GM19043 (cell line): ENCODE data around the gene TMEM182.
A peak's percentile ranks its signal among the peaks of the same experiment; 100 is the strongest.

Experiments
- ATAC-seq: cut with Tn5 transposase; IDR thresholded peaks from one replicate; pipeline ENCODE4 v1.9.1; 2021; ENCODE audit warnings: low read depth; ENCODE audit not compliant: unreplicated experiment

Gene TMEM182

DNA sequence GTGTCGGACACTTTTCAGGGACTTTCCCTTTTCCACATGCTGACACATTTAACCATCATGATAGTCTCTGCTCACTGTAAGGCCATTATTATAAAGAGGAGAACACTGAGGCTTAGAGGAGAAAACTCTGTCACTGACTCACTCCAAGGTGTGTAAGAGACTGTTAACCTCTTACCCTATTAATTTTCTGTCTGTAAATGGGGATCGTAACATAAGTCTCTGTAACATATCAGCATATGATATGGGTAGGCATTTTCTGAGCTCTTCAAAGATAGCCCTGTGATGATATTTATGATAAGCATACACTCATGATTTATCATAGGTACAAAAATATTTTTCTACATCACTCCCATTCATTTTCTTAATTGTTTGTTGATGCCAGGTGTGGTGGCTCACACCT, 36.4 kb downstream of the TMEM182 start:
- no peak for ATAC-seq

DNA sequence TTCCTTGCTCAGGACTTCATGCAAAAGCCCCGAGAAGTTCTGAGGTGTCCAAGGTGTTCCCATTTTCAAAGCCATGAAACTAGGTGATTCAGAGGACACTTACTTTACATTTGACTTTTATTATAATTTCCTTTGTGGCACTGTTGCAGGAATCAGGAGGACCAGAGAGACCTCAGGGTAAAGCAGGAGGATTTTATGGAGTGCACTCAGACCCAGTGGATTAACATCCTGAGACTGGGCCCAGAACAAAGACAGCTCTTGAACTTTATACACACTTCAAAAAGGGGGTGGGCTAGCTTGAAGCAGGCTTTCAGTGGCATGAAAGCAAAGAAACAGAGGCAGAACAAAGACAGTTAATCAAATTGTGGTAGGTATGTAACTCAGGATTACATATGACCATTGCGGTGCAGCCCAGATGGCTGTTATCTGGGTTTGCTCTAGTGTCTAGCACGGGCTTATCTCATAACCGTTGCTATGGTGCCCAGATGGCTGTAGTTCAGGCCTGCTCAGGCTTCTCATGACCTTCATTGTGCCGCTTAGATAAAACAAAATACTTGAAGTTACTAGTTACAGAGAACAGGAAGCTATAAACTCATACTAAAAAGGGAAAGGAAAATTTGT, 39.4 kb downstream of the TMEM182 start:
- ATAC-seq = no peak

GRCh38 chr2:102801858-102802699, 40.2 kb downstream of the TMEM182 start:
- no peak for ATAC-seq

GRCh38 chr2:102803041-102803896, 41.4 kb downstream of the TMEM182 start:
- no peak for ATAC-seq

- ATAC-seq = no peak
Measured at GRCh38 chr2:102803897-102804217, 42.0 kb downstream of the TMEM182 start.

- ATAC-seq = peak; percentile 75
Measured at GRCh38 chr2:102806250-102806837, 44.5 kb downstream of the TMEM182 start.

GRCh38 chr2:102809291-102810189, 47.7 kb downstream of the TMEM182 start:
- ATAC-seq = no peak

- no peak for ATAC-seq
Measured at GRCh38 chr2:102815285-102815684, 53.5 kb downstream of the TMEM182 start.

GRCh38 chr2:102826904-102827303, 65.1 kb downstream of the TMEM182 start:
- ATAC-seq = no peak

GRCh38 chr2:102832789-102833188, 71.0 kb downstream of the TMEM182 start:
- no peak for ATAC-seq

GRCh38 chr2:102834523-102835273, 72.9 kb downstream of the TMEM182 start:
- ATAC-seq = no peak

DNA sequence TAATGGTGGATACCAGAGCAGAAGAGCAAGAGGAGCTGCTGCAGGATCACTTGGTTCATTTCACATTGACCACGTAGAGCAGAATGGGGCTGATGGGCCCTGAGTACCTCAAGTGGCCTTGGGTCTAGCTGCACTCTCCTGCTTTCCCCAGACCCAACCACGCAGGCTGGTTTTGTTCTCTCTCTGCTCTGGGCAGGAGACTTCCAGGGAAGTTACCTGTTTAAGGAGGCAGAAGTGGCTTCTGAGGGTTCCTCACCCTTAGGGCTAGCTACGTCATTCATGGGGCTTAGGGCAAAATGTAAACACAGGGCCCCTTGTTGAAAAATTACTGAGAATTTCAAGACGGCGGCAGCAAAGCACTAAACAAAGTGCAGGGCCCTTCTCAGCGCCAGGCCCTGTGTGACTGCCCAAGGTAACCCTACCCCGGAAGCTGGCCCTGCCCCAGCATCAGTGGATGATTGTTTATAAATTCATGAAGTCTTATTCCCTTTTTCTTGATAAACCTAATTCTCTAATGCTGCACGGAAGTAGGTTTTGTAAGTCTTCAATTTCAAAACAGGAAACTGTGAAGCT, 75.9 kb downstream of the TMEM182 start:
- no peak for ATAC-seq

- no peak for ATAC-seq
Measured at GRCh38 chr2:102839668-102840388, 78.0 kb downstream of the TMEM182 start.

DNA sequence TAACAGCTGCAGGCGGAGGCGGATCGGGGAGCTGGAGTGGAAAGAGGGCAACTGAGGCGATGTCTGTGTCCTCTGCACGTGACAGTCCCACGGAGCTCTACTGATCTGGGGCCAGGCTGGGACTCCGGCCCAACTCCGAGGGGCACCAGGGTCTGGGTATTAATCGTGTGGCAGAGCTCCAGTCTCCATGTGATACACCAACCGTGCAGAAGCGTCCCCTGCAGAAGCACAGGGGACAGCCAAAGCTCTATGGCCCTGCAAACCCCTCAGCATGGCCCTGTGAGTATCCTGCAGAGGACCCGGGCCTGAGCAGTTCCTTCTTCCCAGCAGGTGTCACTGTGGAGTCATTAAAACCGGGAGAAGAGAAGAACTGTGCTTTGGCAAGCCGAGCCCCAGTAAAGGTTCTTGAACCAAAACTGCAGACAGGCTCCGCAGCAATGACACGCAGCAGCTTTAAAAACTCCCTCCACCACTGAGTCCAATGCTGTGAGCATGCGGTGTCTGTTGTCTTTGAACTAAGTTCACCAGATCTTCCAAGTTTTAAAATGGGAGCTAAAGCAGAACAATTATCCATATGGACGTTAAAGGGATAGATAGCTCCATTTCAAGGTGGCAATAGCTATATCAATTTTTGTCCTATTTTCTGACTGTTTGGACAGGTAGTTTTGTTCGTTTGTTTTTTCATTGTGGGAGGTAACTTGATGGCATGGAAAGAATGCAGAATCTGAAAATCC, 79.4 kb downstream of the TMEM182 start:
- ATAC-seq = peak; percentile 48

- ATAC-seq = no peak
Measured at GRCh38 chr2:102843764-102844443, 82.1 kb downstream of the TMEM182 start.

DNA sequence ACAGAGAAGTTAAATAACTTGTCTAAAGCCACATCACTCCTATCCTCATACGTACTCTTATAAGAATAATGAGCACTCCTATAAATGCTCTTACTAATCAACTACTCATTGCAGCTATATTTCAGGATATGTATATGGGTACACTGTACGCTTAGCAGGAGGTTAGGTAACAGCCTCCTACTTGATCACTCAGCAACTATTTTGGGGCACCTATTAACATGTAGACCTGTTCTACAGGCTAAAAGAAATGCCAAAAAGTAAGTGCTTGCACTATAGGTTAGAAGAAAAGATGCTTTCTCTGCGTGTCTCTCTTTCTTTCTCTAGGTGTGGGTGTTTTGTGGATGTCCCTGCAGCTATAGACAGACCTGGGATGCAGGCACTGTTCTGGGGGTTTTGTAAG, 83.1 kb downstream of the TMEM182 start:
- no peak for ATAC-seq

GRCh38 chr2:102848366-102848839, 86.6 kb downstream of the TMEM182 start:
- no peak for ATAC-seq
